Esophagus muscularis mucosa (tissue), 4 donors: ENCODE results near the gene RHOV. TPM values are rescaled to one million over a fixed set of nuclear protein-coding genes. Genes with fewer than 3 reads are reported as not detected.
A peak's percentile ranks its signal among the peaks of the same experiment; 100 is the strongest.

Experiments used
- DNase-seq: peaks from one replicate; pipeline ENCODE4 v3.0.0-alpha.2; 2017; ENCODE audit errors: extremely low spot score
- H3K27ac ChIP-seq, 4 donors: fragments of 200-600 bp; sonication (generic); replicated peaks in 1 of 4; 1 replicate in 3 of 4; 2 replicates in 1 of 4; pipeline ENCODE4 v1.5.1; 2016 to 2019; ENCODE audit warnings: mild to moderate bottlenecking in 1 of 4
- H3K27me3 ChIP-seq, 4 donors: fragments of 200-600 bp; sonication (generic); one replicate each; pipeline versions ENCODE4 v1.5.1 to v1.6.0; 2016 to 2019
- H3K36me3 ChIP-seq, 4 donors: fragments of 200-600 bp; sonication (generic); one replicate each; pipeline ENCODE4 v1.5.1; 2016 to 2019
- H3K4me1 ChIP-seq, 4 donors: fragments of 200-600 bp; sonication (generic); one replicate each; pipeline ENCODE4 v1.5.1; 2016 to 2019
- H3K4me3 ChIP-seq, 4 donors: fragments of 200-600 bp; sonication (generic); 1 replicate in 2 of 4; 2 replicates in 2 of 4; pipeline ENCODE4 v1.5.1; 2016 to 2019; ENCODE audit warnings: mild to moderate bottlenecking in 4 of 4, moderate library complexity in 1 of 4
- H3K9me3 ChIP-seq, 4 donors: fragments of 200-600 bp; sonication (generic); 1 replicate in 3 of 4; 2 replicates in 1 of 4; pipeline ENCODE4 v1.5.1; 2016 to 2019
- CTCF ChIP-seq, 3 experiments: fragments of 200-600 bp in 2 of 3; fragments of 450-650 bp in 1 of 3; sonication (generic) in 2 of 3; IDR thresholded peaks; one replicate each; pipeline ENCODE4 v1.5.1; 2017 to 2019; ENCODE audit warnings: antibody characterized with exemption in 3 of 3, mild to moderate bottlenecking in 2 of 3, moderate library complexity in 1 of 3
- EP300 ChIP-seq: sonication (generic); formaldehyde crosslinking; IDR thresholded peaks from one replicate; pipeline ENCODE4 v1.6.1; 2017; ENCODE audit warnings: antibody characterized with exemption
- POLR2A ChIP-seq: fragments of 450-650 bp; IDR thresholded peaks from one replicate; pipeline ENCODE4 v1.6.1; 2017; ENCODE audit warnings: antibody characterized with exemption, moderate library complexity, mild to moderate bottlenecking, low read depth
- POLR2AphosphoS5 ChIP-seq, 2 donors: sonication (generic); formaldehyde crosslinking; IDR thresholded peaks; one replicate each; pipeline ENCODE4 v1.6.1; 2017; ENCODE audit warnings: antibody characterized with exemption in 2 of 2
- WGBS: methylation state at CpG from one replicate; pipeline ENCODE4 v1.1.5; 2018; 5-methylcytosine and 5-hydroxymethylcytosine counted together
- intact Hi-C: fragments of 100-400 bp; cut with DNase I; formaldehyde crosslinking; loops from one replicate; pipeline ENCODE4 v1.15.1; 2023
- total RNA-seq, 4 donors: library from RNA; depleted of rRNA; stranded (reverse); fragments of >200 nt; gene quantifications; one replicate each; pipeline versions ENCODE4 v1.1.0 to v1.2.1, GENCODE V29; 2016

RHOV gene
- total RNA-seq, 4 donors from 2014 or later, result not detected

DNA sequence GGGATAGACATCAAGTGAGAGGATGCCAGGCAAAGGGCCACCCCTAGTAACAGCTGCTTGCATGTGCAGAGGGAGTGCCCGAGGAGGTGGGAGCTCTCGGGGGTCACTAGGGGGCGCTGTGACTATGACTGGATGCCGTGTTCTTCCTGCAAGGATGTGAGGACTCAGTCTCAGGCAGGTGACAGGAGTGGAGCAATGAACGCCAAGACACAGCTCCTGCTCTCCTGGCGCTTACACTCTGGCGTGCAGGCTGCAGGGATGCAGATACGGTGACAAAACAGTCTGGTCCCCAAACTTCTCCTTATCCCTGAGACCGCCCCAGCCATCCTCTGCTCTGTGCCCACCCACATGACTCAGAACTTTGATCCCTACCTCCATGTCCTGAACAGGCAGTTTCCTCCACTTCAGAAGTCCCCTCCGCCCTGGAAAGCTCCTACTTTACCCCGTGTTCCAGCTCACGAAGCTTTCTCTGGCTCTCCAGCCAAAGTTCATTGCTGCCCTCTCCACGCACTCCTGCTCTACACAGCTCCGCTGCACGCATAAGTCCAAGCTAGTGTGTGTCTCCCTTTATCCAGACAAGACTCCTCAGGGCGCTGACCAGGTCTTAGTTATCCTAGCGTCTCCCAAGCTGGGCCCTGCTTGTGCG lies 14.7 kb downstream of the RHOV start:
- DNase-seq, result no peak
- peaks cover 0 to 51% (median 0%) of the 10 kb centered on the region in 4 donors for H3K27me3 ChIP-seq
- no peaks in the 10 kb centered on the region for H3K36me3 ChIP-seq
- TF ChIP-seq CTCF (IDR thresholded peaks at IDR 0.05) (peak; percentile 48 to 64 (median 48)), POLR2A (no peak), POLR2AphosphoS5 (IDR thresholded peaks at IDR 0.05) (no peak)
- 44% methylated on average over 18 of the region's 18 CpGs for WGBS
- H3K4me3 ChIP-seq, result no peak overlapping the region
- peaks cover 0 to 19% (median 6%) of the 10 kb centered on the region in 4 donors for H3K4me1 ChIP-seq
- intact Hi-C loops, result loop anchor here (5.0 kb wide), 1 partner anchor 328 kb away; no protein-coding TSS in a partner anchor
- H3K9me3 ChIP-seq, result no peaks in the 10 kb centered on the region
- no peak overlapping the region for H3K27ac ChIP-seq

- DNase-seq, result no peak
- no peak for TF ChIP-seq POLR2A
- no peak for TF ChIP-seq CTCF (IDR thresholded peaks at IDR 0.05)
- no peak for TF ChIP-seq EP300
- no peak for TF ChIP-seq POLR2AphosphoS5 (IDR thresholded peaks at IDR 0.05)
- peaks cover 0 to 53% (median 0%) of the 10 kb centered on the region in 4 donors for H3K27me3 ChIP-seq
- no peaks in the 10 kb centered on the region for H3K36me3 ChIP-seq
- WGBS, result 72% methylated on average over 10 of the region's 10 CpGs
- no peak overlapping the region for H3K4me3 ChIP-seq
- intact Hi-C loops, result loop anchor here (5.0 kb wide), 1 partner anchor 329 kb away; no protein-coding TSS in a partner anchor
- no peak overlapping the region for H3K27ac ChIP-seq
- peaks cover 0 to 15% (median 6%) of the 10 kb centered on the region in 4 donors for H3K4me1 ChIP-seq
- no peaks in the 10 kb centered on the region for H3K9me3 ChIP-seq
These were observed 15.3 kb downstream of the RHOV start for GRCh38 chr15:40858706-40859105.

DNA sequence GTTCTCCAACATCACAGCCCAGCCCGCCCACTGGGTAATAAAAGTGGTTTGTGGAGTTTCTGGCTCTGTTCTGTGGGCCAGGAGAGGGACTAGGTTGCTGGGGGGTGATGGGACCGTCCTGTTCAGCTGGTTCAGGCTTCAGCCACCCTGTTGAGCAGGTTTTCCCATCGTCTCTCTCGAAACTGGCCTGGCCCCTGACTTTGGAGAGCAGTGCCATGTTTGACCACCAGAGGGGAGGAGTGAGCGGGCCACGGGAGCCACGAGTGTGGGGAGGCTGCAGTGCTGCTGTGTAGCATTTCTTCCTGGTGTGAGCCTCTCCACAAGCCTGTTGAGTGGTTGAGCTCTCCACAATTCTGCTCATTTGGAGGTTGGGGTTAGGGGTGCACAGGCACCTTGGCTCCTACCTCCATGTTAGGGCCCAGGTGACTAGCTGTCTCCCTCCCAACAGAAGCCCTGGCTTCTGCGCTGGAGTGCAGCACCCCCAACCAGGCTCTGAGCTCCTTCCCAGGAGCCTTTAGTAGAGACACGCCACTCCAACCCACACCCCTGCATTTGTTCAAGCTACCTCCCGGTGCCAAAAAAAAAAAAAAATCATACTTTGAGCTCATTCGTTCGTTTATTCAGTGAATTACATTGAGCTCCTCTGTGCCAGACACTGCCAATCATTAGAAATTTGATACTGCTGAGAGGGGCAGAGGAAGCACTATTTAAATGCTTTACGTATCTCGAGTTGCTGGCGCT lies 16.3 kb downstream of the RHOV start:
- Histone ChIP-seq H3K4me3 (no peak overlapping the region), H3K36me3 (no peaks in the 10 kb centered on the region), H3K27ac (no peak overlapping the region), H3K9me3 (no peaks in the 10 kb centered on the region), H3K27me3 (peaks cover 0 to 53% (median 0%) of the 10 kb centered on the region in 4 donors), H3K4me1 (peaks cover 0 to 14% (median 6%) of the 10 kb centered on the region in 4 donors)
- TF ChIP-seq EP300 (no peak), POLR2AphosphoS5 (IDR thresholded peaks at IDR 0.05) (peak in 1 of 2 donors; percentile 35), CTCF (IDR thresholded peaks at IDR 0.05) (peak in 2 of 3 experiments; percentile 91 to 92), POLR2A (no peak)
- WGBS, result 19% methylated on average over 13 of the region's 15 CpGs
- peak; percentile 95 for DNase-seq
- intact Hi-C loops, result loop anchor here (2.0 to 5.0 kb wide), 2 partner anchors 35 to 330 kb away; no protein-coding TSS in a partner anchor

GRCh38 chr15:40856746-40857145 lies 17.3 kb downstream of the RHOV start:
- H3K4me3 ChIP-seq, result no peak overlapping the region
- intact Hi-C loops, result loop anchor here (2.0 to 5.0 kb wide), 2 partner anchors 36 to 331 kb away; no protein-coding TSS in a partner anchor
- H3K27ac ChIP-seq, result no peak overlapping the region
- 86% methylated on average over 5 of the region's 8 CpGs for WGBS
- peaks cover 0 to 48% (median 0%) of the 10 kb centered on the region in 4 donors for H3K27me3 ChIP-seq
- TF ChIP-seq CTCF (IDR thresholded peaks at IDR 0.05), result no peak
- TF ChIP-seq POLR2A, result no peak
- TF ChIP-seq POLR2AphosphoS5 (IDR thresholded peaks at IDR 0.05), result no peak
- no peak for TF ChIP-seq EP300
- no peaks in the 10 kb centered on the region for H3K36me3 ChIP-seq
- H3K9me3 ChIP-seq, result no peaks in the 10 kb centered on the region
- no peak for DNase-seq
- peaks cover 0 to 14% (median 6%) of the 10 kb centered on the region in 4 donors for H3K4me1 ChIP-seq
